ENCODE results near the gene MEG3. TPM values are rescaled to one million over a fixed set of nuclear protein-coding genes. Genes with fewer than 3 reads are reported as not detected.

The MEG3 gene
- total RNA-seq, 1 experiment from 2014 or later: 338 TPM

DNA sequence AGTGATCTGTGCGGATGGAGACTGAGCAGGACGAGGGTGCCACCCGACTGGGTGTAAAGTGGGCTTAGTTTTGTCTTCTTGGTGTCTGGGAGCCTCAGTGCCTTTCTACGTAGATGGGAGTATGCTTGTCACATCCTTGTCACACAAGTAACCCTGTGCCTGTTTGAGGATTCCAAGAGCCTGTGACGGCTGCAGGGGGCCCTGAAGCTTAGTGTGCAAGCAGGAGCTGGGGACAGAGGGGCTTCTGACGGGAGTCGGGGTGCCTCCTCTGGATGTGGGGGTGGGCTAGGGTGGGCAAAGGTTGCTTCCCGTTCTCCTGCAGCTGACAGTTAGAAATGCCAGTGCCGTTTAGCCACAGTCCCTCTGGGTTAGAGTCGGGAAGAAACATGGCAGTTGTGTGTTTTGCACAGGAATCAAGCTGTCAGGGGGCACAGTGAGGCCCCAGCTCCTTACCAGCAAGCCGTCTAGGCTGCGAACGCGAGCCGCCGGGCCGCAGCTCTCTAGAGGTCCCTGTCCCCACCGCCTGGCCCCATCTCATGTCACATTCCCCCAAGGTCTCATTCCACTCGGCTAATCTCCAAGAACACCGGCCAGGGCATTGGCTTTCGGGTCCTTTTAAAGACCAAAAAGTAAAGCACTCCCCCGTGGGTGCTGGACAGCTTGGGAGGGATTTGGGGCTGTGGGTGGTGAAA is 70.6 kb downstream of the MEG3 start:
- peaks cover 22% of the 10 kb centered on the region for H3K27me3 Mint-ChIP-seq (ENCODE audit: low read depth)
- TF ChIP-seq ZNF219 (CRISPR knock-in tag; IDR thresholded peaks at IDR 0.05; ENCODE audit: borderline replicate concordance) (no peak), SOX15 (CRISPR knock-in tag; IDR thresholded peaks at IDR 0.05) (no peak)
- TF ChIP-seq, protein P1, sequence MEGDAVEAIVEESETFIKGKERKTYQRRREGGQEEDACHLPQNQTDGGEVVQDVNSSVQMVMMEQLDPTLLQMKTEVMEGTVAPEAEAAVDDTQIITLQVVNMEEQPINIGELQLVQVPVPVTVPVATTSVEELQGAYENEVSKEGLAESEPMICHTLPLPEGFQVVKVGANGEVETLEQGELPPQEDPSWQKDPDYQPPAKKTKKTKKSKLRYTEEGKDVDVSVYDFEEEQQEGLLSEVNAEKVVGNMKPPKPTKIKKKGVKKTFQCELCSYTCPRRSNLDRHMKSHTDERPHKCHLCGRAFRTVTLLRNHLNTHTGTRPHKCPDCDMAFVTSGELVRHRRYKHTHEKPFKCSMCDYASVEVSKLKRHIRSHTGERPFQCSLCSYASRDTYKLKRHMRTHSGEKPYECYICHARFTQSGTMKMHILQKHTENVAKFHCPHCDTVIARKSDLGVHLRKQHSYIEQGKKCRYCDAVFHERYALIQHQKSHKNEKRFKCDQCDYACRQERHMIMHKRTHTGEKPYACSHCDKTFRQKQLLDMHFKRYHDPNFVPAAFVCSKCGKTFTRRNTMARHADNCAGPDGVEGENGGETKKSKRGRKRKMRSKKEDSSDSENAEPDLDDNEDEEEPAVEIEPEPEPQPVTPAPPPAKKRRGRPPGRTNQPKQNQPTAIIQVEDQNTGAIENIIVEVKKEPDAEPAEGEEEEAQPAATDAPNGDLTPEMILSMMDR (IDR thresholded peaks at IDR 0.05): no peak
- ATAC-seq (no peak), DNase-seq (ENCODE audit: low spot score) (peak; percentile 10)
- CTCF ChIA-PET: interaction anchor here (0.6 to 1.4 kb wide), 5 partner anchors 46 to 513 kb away, joined by 3 to 4 read pairs (median 3); no protein-coding TSS in a partner anchor
- H3K27ac Mint-ChIP-seq: no peak overlapping the region
- peaks cover 24% of the 10 kb centered on the region for H3K36me3 Mint-ChIP-seq
- no peaks in the 10 kb centered on the region for H3K9me3 Mint-ChIP-seq
- H3K4me3 Mint-ChIP-seq: no peak overlapping the region
- peaks cover 42% of the 10 kb centered on the region for H3K4me1 Mint-ChIP-seq
- POLR2A ChIA-PET: no interaction called here

DNA sequence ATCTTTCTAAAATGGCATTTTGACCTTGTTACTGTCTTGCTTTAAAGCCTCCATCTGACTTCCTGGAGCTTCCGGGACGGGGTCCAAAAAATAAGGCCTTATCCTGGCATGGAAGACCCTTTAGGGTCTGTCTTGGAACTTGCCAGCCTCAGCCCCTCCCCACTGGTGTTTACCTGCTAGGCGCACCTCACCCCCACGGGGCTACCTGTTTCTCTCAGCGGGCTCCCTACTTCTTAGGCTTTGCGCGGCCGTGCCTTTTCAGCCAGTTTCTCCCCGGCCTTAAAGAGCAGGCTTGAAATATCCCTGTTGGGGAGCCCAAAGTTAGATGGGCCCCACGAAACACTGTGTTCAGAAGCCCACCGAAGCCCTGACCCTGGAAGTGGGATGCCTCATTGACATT is 72.5 kb downstream of the MEG3 start:
- Mint-ChIP-seq H3K4me3 (no peak overlapping the region), H3K9me3 (0 out of 2 replicates have a peak, but pooled peaks cover 7% of the 10 kb centered on the region), H3K27ac (no peak overlapping the region), H3K36me3 (peaks cover 31% of the 10 kb centered on the region), H3K4me1 (peaks cover 57% of the 10 kb centered on the region), H3K27me3 (ENCODE audit: low read depth) (peaks cover 39% of the 10 kb centered on the region)
- ATAC-seq (no peak), DNase-seq (ENCODE audit: low spot score) (peak; percentile 8)
- CTCF ChIA-PET: interaction anchor here (1.0 to 5.1 kb wide), 5 partner anchors 43 to 730 kb away, joined by 3 to 35 read pairs (median 4); no protein-coding TSS in a partner anchor
- POLR2A ChIA-PET: interaction anchor here (0.6 kb wide), 1 partner anchor 12 kb away, joined by 3 read pairs; no protein-coding TSS in a partner anchor
- TF ChIP-seq, protein P2, sequence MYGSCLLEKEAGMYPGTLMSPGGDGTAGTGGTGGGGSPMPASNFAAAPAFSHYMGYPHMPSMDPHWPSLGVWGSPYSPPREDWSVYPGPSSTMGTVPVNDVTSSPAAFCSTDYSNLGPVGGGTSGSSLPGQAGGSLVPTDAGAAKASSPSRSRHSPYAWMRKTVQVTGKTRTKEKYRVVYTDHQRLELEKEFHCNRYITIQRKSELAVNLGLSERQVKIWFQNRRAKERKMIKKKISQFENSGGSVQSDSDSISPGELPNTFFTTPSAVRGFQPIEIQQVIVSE (CRISPR knock-in tag; IDR thresholded peaks at IDR 0.05; ENCODE audit: borderline replicate concordance): no peak
- TF ChIP-seq ZNF263 (CRISPR knock-in tag; IDR thresholded peaks at IDR 0.05; ENCODE audit: low read depth): no peak
- TF ChIP-seq, protein P3, sequence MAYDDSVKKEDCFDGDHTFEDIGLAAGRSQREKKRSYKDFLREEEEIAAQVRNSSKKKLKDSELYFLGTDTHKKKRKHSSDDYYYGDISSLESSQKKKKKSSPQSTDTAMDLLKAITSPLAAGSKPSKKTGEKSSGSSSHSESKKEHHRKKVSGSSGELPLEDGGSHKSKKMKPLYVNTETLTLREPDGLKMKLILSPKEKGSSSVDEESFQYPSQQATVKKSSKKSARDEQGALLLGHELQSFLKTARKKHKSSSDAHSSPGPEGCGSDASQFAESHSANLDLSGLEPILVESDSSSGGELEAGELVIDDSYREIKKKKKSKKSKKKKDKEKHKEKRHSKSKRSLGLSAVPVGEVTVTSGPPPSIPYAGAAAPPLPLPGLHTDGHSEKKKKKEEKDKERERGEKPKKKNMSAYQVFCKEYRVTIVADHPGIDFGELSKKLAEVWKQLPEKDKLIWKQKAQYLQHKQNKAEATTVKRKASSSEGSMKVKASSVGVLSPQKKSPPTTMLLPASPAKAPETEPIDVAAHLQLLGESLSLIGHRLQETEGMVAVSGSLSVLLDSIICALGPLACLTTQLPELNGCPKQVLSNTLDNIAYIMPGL (CRISPR knock-in tag; IDR thresholded peaks at IDR 0.05): no peak
- no peak for TF ChIP-seq JAZF1 (CRISPR knock-in tag; IDR thresholded peaks at IDR 0.05)
- TF ChIP-seq, protein P4, sequence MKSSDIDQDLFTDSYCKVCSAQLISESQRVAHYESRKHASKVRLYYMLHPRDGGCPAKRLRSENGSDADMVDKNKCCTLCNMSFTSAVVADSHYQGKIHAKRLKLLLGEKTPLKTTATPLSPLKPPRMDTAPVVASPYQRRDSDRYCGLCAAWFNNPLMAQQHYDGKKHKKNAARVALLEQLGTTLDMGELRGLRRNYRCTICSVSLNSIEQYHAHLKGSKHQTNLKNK (CRISPR knock-in tag; IDR thresholded peaks at IDR 0.05): no peak
- TF ChIP-seq, protein P5, sequence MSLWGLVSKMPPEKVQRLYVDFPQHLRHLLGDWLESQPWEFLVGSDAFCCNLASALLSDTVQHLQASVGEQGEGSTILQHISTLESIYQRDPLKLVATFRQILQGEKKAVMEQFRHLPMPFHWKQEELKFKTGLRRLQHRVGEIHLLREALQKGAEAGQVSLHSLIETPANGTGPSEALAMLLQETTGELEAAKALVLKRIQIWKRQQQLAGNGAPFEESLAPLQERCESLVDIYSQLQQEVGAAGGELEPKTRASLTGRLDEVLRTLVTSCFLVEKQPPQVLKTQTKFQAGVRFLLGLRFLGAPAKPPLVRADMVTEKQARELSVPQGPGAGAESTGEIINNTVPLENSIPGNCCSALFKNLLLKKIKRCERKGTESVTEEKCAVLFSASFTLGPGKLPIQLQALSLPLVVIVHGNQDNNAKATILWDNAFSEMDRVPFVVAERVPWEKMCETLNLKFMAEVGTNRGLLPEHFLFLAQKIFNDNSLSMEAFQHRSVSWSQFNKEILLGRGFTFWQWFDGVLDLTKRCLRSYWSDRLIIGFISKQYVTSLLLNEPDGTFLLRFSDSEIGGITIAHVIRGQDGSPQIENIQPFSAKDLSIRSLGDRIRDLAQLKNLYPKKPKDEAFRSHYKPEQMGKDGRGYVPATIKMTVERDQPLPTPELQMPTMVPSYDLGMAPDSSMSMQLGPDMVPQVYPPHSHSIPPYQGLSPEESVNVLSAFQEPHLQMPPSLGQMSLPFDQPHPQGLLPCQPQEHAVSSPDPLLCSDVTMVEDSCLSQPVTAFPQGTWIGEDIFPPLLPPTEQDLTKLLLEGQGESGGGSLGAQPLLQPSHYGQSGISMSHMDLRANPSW (CRISPR knock-in tag; conservative IDR thresholded peaks at IDR 0.05; ENCODE audit: low read depth): no peak
- TF ChIP-seq, protein P6, sequence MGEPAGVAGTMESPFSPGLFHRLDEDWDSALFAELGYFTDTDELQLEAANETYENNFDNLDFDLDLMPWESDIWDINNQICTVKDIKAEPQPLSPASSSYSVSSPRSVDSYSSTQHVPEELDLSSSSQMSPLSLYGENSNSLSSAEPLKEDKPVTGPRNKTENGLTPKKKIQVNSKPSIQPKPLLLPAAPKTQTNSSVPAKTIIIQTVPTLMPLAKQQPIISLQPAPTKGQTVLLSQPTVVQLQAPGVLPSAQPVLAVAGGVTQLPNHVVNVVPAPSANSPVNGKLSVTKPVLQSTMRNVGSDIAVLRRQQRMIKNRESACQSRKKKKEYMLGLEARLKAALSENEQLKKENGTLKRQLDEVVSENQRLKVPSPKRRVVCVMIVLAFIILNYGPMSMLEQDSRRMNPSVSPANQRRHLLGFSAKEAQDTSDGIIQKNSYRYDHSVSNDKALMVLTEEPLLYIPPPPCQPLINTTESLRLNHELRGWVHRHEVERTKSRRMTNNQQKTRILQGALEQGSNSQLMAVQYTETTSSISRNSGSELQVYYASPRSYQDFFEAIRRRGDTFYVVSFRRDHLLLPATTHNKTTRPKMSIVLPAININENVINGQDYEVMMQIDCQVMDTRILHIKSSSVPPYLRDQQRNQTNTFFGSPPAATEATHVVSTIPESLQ (CRISPR knock-in tag; IDR thresholded peaks at IDR 0.05): no peak
- no peak for TF ChIP-seq ZNF138 (CRISPR knock-in tag; conservative IDR thresholded peaks at IDR 0.05)
- no peak for TF ChIP-seq FOXJ3 (CRISPR knock-in tag; IDR thresholded peaks at IDR 0.05; ENCODE audit: borderline replicate concordance)
- TF ChIP-seq CREM (CRISPR knock-in tag; IDR thresholded peaks at IDR 0.05): no peak
- TF ChIP-seq FOXK1 (CRISPR knock-in tag; IDR thresholded peaks at IDR 0.05): no peak
- TF ChIP-seq, protein P7, sequence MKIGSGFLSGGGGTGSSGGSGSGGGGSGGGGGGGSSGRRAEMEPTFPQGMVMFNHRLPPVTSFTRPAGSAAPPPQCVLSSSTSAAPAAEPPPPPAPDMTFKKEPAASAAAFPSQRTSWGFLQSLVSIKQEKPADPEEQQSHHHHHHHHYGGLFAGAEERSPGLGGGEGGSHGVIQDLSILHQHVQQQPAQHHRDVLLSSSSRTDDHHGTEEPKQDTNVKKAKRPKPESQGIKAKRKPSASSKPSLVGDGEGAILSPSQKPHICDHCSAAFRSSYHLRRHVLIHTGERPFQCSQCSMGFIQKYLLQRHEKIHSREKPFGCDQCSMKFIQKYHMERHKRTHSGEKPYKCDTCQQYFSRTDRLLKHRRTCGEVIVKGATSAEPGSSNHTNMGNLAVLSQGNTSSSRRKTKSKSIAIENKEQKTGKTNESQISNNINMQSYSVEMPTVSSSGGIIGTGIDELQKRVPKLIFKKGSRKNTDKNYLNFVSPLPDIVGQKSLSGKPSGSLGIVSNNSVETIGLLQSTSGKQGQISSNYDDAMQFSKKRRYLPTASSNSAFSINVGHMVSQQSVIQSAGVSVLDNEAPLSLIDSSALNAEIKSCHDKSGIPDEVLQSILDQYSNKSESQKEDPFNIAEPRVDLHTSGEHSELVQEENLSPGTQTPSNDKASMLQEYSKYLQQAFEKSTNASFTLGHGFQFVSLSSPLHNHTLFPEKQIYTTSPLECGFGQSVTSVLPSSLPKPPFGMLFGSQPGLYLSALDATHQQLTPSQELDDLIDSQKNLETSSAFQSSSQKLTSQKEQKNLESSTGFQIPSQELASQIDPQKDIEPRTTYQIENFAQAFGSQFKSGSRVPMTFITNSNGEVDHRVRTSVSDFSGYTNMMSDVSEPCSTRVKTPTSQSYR (CRISPR knock-in tag; IDR thresholded peaks at IDR 0.05): no peak
- TF ChIP-seq SOX15 (CRISPR knock-in tag; IDR thresholded peaks at IDR 0.05): no peak
- TF ChIP-seq NR3C1 (CRISPR knock-in tag; conservative IDR thresholded peaks at IDR 0.05; ENCODE audit: low read depth): no peak
- TF ChIP-seq, protein P8, sequence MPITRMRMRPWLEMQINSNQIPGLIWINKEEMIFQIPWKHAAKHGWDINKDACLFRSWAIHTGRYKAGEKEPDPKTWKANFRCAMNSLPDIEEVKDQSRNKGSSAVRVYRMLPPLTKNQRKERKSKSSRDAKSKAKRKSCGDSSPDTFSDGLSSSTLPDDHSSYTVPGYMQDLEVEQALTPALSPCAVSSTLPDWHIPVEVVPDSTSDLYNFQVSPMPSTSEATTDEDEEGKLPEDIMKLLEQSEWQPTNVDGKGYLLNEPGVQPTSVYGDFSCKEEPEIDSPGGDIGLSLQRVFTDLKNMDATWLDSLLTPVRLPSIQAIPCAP (CRISPR knock-in tag; IDR thresholded peaks at IDR 0.05): no peak
- TF ChIP-seq NFYB (CRISPR knock-in tag; conservative IDR thresholded peaks at IDR 0.05; ENCODE audit: low read depth): no peak
- no peak for TF ChIP-seq CBFB (CRISPR knock-in tag; IDR thresholded peaks at IDR 0.05; ENCODE audit: low read depth)
- TF ChIP-seq, protein P9, sequence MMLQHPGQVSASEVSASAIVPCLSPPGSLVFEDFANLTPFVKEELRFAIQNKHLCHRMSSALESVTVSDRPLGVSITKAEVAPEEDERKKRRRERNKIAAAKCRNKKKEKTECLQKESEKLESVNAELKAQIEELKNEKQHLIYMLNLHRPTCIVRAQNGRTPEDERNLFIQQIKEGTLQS (CRISPR knock-in tag; conservative IDR thresholded peaks at IDR 0.05): no peak
